Measurements from ENCODE around the gene ZNF460. TPM values are rescaled to one million over a fixed set of nuclear protein-coding genes. Genes with fewer than 3 reads are reported as not detected.

The ZNF460 gene
- total RNA-seq, 1 experiment from 2014 or later: 76.3 TPM

- BruUV-seq (replicated peaks): no TSS peak
- Histone ChIP-seq H3K27me3 (ENCODE audit: control insufficient read depth, insufficient read depth, low read length) (no peaks in the 10 kb centered on the region), H3K4me3 (ENCODE audit: low read depth in 2 of 2, low read length in 2 of 2) (no peak overlapping the region), H3K4me1 (ENCODE audit: control insufficient read depth, insufficient read depth, low read length) (no peaks in the 10 kb centered on the region), H3K27ac (ENCODE audit: low read length) (no peak overlapping the region), H3K9me3 (ENCODE audit: control insufficient read depth, insufficient read depth, low read depth, low read length) (peaks cover 12% of the 10 kb centered on the region; the same call in 1 of the 2 replicates), H3K36me3 (ENCODE audit: control insufficient read depth, insufficient read depth, low read length) (no peaks in the 10 kb centered on the region; the same call in 1 of the 2 replicates)
- in situ Hi-C loops (cut with HindIII; ENCODE audit: low pct_unique_long_range_greater_than_20kb, low sequenced_read_pairs) (no loop called here), intact Hi-C loops (cut with micrococcal nuclease; ENCODE audit: unreplicated experiment) (no loop called here)
- DNase-seq (ENCODE audit: low read depth, low spot score) (no peak), ATAC-seq (no peak)
- POLR2A ChIA-PET: no interaction called here
- TF ChIP-seq POLR2AphosphoS5 (IDR thresholded peaks at IDR 0.05; ENCODE audit: low read depth, low read length): no peak
- TF ChIP-seq, protein P1, sequence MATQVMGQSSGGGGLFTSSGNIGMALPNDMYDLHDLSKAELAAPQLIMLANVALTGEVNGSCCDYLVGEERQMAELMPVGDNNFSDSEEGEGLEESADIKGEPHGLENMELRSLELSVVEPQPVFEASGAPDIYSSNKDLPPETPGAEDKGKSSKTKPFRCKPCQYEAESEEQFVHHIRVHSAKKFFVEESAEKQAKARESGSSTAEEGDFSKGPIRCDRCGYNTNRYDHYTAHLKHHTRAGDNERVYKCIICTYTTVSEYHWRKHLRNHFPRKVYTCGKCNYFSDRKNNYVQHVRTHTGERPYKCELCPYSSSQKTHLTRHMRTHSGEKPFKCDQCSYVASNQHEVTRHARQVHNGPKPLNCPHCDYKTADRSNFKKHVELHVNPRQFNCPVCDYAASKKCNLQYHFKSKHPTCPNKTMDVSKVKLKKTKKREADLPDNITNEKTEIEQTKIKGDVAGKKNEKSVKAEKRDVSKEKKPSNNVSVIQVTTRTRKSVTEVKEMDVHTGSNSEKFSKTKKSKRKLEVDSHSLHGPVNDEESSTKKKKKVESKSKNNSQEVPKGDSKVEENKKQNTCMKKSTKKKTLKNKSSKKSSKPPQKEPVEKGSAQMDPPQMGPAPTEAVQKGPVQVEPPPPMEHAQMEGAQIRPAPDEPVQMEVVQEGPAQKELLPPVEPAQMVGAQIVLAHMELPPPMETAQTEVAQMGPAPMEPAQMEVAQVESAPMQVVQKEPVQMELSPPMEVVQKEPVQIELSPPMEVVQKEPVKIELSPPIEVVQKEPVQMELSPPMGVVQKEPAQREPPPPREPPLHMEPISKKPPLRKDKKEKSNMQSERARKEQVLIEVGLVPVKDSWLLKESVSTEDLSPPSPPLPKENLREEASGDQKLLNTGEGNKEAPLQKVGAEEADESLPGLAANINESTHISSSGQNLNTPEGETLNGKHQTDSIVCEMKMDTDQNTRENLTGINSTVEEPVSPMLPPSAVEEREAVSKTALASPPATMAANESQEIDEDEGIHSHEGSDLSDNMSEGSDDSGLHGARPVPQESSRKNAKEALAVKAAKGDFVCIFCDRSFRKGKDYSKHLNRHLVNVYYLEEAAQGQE (IDR thresholded peaks at IDR 0.05; ENCODE audit: insufficient read depth in 1 of 2, low read depth in 2 of 2, low read length in 1 of 2): no peak
- no peak for TF ChIP-seq TCF7L2 (IDR thresholded peaks at IDR 0.05; ENCODE audit: low read depth, low read length)
- no peak for TF ChIP-seq SIN3A (IDR thresholded peaks at IDR 0.05; ENCODE audit: borderline replicate concordance, insufficient read depth, low read depth, low read length)
- no peak for TF ChIP-seq CTCF (IDR thresholded peaks at IDR 0.05)
- CTCF ChIA-PET: no interaction called here
These were observed 28.2 kb downstream of the ZNF460 start for GRCh38 chr19:57308514-57308913.

- no peaks in the 10 kb centered on the region for H3K27me3 ChIP-seq (ENCODE audit: control insufficient read depth, insufficient read depth, low read length)
- no peaks in the 10 kb centered on the region for H3K36me3 ChIP-seq (ENCODE audit: control insufficient read depth, insufficient read depth, low read length)
- H3K27ac ChIP-seq (ENCODE audit: low read length): no peak overlapping the region
- peaks cover 12% of the 10 kb centered on the region; the same call in 1 of the 2 replicates for H3K9me3 ChIP-seq (ENCODE audit: control insufficient read depth, insufficient read depth, low read depth, low read length)
- no peak for TF ChIP-seq TCF7L2 (IDR thresholded peaks at IDR 0.05; ENCODE audit: low read depth, low read length)
- TF ChIP-seq CTCF (IDR thresholded peaks at IDR 0.05): no peak
- TF ChIP-seq, protein P1 (IDR thresholded peaks at IDR 0.05; ENCODE audit: insufficient read depth in 1 of 2, low read depth in 2 of 2, low read length in 1 of 2): no peak
- TF ChIP-seq POLR2AphosphoS5 (IDR thresholded peaks at IDR 0.05; ENCODE audit: low read depth, low read length): no peak
- TF ChIP-seq SIN3A (IDR thresholded peaks at IDR 0.05; ENCODE audit: borderline replicate concordance, insufficient read depth, low read depth, low read length): no peak
- intact Hi-C loops (cut with micrococcal nuclease; ENCODE audit: unreplicated experiment) (no loop called here), in situ Hi-C loops (cut with HindIII; ENCODE audit: low pct_unique_long_range_greater_than_20kb, low sequenced_read_pairs) (no loop called here)
- DNase-seq (ENCODE audit: low read depth, low spot score) (no peak), ATAC-seq (0 out of 2 replicates have a peak, but pooled peaks have one; percentile 57)
- no TSS peak for BruUV-seq (replicated peaks)
- no peak overlapping the region for H3K4me3 ChIP-seq (ENCODE audit: low read depth in 2 of 2, low read length in 2 of 2)
- POLR2A ChIA-PET: interaction anchor here (0.5 kb wide), 1 partner anchor 516 kb away, joined by 7 read pairs; no protein-coding TSS in a partner anchor
- H3K4me1 ChIP-seq (ENCODE audit: control insufficient read depth, insufficient read depth, low read length): no peaks in the 10 kb centered on the region
- CTCF ChIA-PET: no interaction called here
These were observed 30.5 kb downstream of the ZNF460 start for GRCh38 chr19:57310792-57311191.
